ENCODE results near the gene LRRC61.

DNA sequence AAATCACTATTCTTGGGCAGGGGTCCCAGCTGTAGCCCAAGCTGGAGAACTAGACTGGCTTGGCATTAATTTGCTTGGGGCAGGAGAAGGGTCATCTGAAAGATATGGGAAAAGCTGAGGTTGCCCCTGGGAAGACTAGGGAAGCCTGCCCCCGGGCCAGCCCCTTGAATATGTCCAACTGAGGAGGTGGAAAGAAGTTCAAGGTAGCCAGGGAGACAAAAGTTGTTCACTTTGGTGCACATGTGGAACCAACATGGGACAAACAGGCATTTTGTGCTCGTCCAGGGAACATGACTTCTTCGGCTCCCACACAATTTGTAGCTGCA lies 1.4 kb upstream of the LRRC61 start:
- no peak for TF ChIP-seq POLR2A (IDR thresholded peaks at IDR 0.05; ENCODE audit: low read length)
- no peak for TF ChIP-seq GATA1 (IDR thresholded peaks at IDR 0.05; ENCODE audit: low read depth, low read length)
